Measurements from ENCODE around the gene TNFRSF8. TPM values are rescaled to one million over a fixed set of nuclear protein-coding genes. Genes with fewer than 3 reads are reported as not detected.

Gene TNFRSF8
- total RNA-seq, 1 experiment from 2014 or later = 2.9 TPM

DNA sequence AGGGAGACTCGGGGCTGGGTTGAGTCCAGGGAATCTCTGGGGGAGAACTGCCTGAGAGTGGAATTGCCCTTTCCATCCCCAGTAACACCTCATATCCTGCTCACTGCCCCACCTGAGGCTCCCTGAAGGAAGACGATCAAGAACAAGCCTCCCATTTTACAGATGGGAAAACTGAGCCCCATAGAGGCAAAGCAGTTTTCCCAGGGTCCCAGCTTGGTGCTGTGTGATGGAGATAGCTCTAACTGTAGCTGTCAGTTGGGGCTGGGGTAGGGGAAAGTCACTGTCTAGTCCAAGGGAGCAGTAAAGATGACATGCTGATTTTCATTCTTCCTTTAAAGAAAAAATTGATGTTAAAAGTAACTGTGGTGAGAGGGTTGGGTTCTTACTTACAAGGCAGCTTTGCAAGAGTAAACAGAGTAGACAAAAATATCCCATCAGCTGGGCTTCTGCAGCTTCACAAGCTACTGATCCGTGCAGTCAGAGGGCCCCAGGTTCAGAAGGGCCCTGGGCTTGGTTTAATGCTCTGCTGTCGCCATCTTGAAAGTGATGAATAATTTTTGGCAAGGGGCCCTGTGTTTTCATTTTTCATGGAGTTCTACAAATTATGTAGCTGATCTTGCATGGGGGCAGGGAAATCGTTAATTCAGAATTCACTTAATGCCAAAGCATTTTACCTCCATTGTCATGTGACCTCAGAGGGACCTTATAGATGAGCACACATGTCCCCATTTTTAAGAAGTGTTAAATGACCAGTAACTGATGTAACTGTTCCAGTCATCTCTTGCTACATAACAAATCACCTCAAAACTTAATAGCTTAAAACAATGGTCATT is 86.1 kb downstream of the TNFRSF8 start:
- Histone ChIP-seq H3K9me3 (ENCODE audit: control insufficient read depth, low read depth, low read length) (no peaks in the 10 kb centered on the region), H3K79me2 (ENCODE audit: insufficient read depth, low read length) (no peaks in the 10 kb centered on the region), H4K5ac (ENCODE audit: insufficient read length, low read depth, low read length) (no peak overlapping the region), H3K4ac (ENCODE audit: low read depth, low read length) (no peak overlapping the region), H3K4me1 (ENCODE audit: insufficient read depth, low read length) (no peaks in the 10 kb centered on the region), H3K23me2 (ENCODE audit: insufficient read length, low read depth, low read length, poor library complexity, severe bottlenecking) (no peaks in the 10 kb centered on the region), H2BK120ac (ENCODE audit: low read depth, low read length, poor library complexity, severe bottlenecking) (no peak overlapping the region), H2BK15ac (ENCODE audit: low read depth, low read length) (no peak overlapping the region), H3K14ac (ENCODE audit: insufficient read depth, low read length) (no peak overlapping the region), H3T11ph (ENCODE audit: low read length) (no peak overlapping the region), H3K27ac (ENCODE audit: insufficient read length, low read depth, low read length) (no peak overlapping the region), H4K91ac (ENCODE audit: insufficient read length, low read depth, low read length) (no peak overlapping the region), H2AFZ (ENCODE audit: low read length) (no peak overlapping the region), H4K8ac (replicated peaks; ENCODE audit: insufficient read length, low read depth, low read length) (no peak overlapping the region), H3K4me2 (ENCODE audit: insufficient read depth, insufficient read length, low read length) (no peak overlapping the region), H3K56ac (ENCODE audit: insufficient read length, low read depth, low read length) (no peak overlapping the region), H3K79me1 (ENCODE audit: insufficient read depth, low read depth, low read length, poor library complexity, severe bottlenecking) (no peaks in the 10 kb centered on the region), H3K27me3 (ENCODE audit: insufficient read depth, low read length) (no peaks in the 10 kb centered on the region), H2BK20ac (ENCODE audit: low read depth, low read length, poor library complexity, severe bottlenecking) (no peak overlapping the region), H3K18ac (ENCODE audit: insufficient read length, low read depth, low read length) (no peak overlapping the region), H3K9ac (ENCODE audit: extremely low read depth, insufficient read length, low read length) (no peak overlapping the region), H2BK12ac (ENCODE audit: insufficient read length, low read depth, low read length) (no peak overlapping the region), H4K20me1 (ENCODE audit: control insufficient read depth, insufficient read depth, insufficient read length) (no peaks in the 10 kb centered on the region), H2BK5ac (ENCODE audit: insufficient read length, low read length) (no peak overlapping the region), H2AK5ac (ENCODE audit: insufficient read length, low read length) (no peak overlapping the region), H3K23ac (ENCODE audit: insufficient read length, low read depth, low read length) (no peak overlapping the region)
- no peak for DNase-seq
- Mint-ChIP-seq H3K9me3 (no peaks in the 10 kb centered on the region; a peak in 1 of 5 replicates), H3K27me3 (ENCODE audit: low read depth) (peaks cover 15% of the 10 kb centered on the region), H3K4me3 (no peak overlapping the region), H3K36me3 (ENCODE audit: insufficient read depth in 1 of 3, low read depth in 3 of 3) (no peaks in the 10 kb centered on the region), H3K27ac (no peak overlapping the region), H3K4me1 (peaks cover 9% of the 10 kb centered on the region in 2 experiments)
- TF ChIP-seq, protein P1, sequence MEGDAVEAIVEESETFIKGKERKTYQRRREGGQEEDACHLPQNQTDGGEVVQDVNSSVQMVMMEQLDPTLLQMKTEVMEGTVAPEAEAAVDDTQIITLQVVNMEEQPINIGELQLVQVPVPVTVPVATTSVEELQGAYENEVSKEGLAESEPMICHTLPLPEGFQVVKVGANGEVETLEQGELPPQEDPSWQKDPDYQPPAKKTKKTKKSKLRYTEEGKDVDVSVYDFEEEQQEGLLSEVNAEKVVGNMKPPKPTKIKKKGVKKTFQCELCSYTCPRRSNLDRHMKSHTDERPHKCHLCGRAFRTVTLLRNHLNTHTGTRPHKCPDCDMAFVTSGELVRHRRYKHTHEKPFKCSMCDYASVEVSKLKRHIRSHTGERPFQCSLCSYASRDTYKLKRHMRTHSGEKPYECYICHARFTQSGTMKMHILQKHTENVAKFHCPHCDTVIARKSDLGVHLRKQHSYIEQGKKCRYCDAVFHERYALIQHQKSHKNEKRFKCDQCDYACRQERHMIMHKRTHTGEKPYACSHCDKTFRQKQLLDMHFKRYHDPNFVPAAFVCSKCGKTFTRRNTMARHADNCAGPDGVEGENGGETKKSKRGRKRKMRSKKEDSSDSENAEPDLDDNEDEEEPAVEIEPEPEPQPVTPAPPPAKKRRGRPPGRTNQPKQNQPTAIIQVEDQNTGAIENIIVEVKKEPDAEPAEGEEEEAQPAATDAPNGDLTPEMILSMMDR (conservative IDR thresholded peaks at IDR 0.05) = no peak
- no CpG with 5 or more reads among the region's 5 CpGs for WGBS (ENCODE audit: extremely low coverage, insufficient read length, low lambda C conversion rate)
